ENCODE data around the gene CATSPERD.

GRCh38 chr19:5808120-5808816 is 87.8 kb downstream of the CATSPERD start:
- TF ChIP-seq POLR2AphosphoS5 (IDR thresholded peaks at IDR 0.05) (no peak), POLR2A (IDR thresholded peaks at IDR 0.05) (no peak), EP300 (IDR thresholded peaks at IDR 0.05) (no peak)
- TF ChIP-seq, protein P1, sequence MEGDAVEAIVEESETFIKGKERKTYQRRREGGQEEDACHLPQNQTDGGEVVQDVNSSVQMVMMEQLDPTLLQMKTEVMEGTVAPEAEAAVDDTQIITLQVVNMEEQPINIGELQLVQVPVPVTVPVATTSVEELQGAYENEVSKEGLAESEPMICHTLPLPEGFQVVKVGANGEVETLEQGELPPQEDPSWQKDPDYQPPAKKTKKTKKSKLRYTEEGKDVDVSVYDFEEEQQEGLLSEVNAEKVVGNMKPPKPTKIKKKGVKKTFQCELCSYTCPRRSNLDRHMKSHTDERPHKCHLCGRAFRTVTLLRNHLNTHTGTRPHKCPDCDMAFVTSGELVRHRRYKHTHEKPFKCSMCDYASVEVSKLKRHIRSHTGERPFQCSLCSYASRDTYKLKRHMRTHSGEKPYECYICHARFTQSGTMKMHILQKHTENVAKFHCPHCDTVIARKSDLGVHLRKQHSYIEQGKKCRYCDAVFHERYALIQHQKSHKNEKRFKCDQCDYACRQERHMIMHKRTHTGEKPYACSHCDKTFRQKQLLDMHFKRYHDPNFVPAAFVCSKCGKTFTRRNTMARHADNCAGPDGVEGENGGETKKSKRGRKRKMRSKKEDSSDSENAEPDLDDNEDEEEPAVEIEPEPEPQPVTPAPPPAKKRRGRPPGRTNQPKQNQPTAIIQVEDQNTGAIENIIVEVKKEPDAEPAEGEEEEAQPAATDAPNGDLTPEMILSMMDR (IDR thresholded peaks at IDR 0.05): no peak
